Adrenal gland (tissue), 5 donors: Measurements from ENCODE around the gene ORC2.

ENCODE experiments used
- POLR2A ChIP-seq, 2 donors: fragments of 450-650 bp; IDR thresholded peaks; one replicate each; pipeline ENCODE4 v1.6.1; 2017; ENCODE audit warnings: antibody characterized with exemption in 2 of 2, mild to moderate bottlenecking in 2 of 2, moderate library complexity in 1 of 2
- TF ChIP-seq, protein P1 (sequence below), 6 experiments: fragments of 450-650 bp in 4 of 6; fragments of 200-600 bp in 2 of 6; sonication (generic) in 1 of 6; IDR thresholded peaks; 1 replicate in 5 of 6; 2 replicates in 1 of 6; pipeline versions ENCODE4 v1.5.1 to v1.8.0; 2016 to 2021; ENCODE audit warnings: antibody characterized with exemption in 6 of 6, mild to moderate bottlenecking in 2 of 6, moderate library complexity in 1 of 6
- donor health status: DM: no; HTN: no; CAD: no.

DNA sequence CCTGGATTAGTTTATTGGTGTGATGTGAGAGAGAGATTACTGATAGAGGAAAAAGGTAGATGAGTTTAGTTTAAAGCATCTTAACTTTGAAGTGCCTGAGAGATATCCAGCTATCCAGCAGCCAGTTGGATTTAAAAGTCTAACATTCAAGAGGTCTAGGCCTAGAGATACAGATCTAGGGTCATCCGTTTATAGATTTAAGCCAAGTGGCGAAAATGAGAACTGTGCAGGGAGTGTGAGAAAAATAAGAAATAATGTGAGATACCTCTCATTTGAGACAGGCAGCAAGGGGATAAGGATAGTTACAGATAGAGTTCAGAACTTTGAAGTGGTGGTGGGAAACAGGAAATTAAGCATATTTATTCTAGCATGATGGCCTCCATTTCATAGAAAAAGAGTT, 5.3 kb upstream of the ORC2 start:
- TF ChIP-seq, protein P1, sequence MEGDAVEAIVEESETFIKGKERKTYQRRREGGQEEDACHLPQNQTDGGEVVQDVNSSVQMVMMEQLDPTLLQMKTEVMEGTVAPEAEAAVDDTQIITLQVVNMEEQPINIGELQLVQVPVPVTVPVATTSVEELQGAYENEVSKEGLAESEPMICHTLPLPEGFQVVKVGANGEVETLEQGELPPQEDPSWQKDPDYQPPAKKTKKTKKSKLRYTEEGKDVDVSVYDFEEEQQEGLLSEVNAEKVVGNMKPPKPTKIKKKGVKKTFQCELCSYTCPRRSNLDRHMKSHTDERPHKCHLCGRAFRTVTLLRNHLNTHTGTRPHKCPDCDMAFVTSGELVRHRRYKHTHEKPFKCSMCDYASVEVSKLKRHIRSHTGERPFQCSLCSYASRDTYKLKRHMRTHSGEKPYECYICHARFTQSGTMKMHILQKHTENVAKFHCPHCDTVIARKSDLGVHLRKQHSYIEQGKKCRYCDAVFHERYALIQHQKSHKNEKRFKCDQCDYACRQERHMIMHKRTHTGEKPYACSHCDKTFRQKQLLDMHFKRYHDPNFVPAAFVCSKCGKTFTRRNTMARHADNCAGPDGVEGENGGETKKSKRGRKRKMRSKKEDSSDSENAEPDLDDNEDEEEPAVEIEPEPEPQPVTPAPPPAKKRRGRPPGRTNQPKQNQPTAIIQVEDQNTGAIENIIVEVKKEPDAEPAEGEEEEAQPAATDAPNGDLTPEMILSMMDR (IDR thresholded peaks at IDR 0.05) = no peak
- TF ChIP-seq POLR2A (IDR thresholded peaks at IDR 0.05) = no peak
